Measurements from ENCODE around the gene CCDC9B.

The CCDC9B gene

DNA sequence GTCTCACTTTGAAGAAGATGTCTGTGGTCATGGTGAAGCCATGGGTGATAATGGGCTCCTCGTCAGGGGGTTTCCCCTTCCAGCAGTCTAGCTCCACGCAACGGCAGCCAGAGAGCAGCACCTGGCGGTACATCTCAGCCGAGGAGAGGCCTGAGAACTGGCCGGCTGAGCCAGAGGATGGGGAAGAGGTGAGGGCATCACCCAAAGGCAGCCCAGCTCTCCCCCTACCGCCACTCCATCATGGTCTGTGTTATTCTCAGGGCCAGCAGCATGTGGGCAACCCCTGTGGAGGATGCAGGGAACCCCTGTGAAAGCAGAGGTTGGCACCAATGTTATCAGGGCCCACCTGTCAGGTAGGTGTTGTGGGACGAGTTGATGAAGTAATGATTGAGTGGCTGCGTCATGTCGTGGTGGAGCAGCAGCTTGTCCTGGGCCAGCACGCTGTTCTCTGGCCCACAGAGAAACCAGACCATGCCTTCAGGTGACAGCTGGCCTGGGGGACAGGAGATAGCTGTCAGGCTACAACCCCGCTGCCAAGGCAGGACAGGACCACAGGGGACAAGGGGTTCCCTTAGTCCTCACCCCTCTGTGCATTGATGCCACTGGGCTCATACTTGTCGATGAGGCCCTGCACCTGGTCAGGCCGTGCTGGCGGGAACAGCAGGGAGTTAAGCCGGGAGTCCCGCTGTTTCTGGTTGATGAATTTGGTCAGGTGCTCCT is 42.4 kb downstream of the CCDC9B start:
- TF ChIP-seq EZH2phosphoT487 (IDR thresholded peaks at IDR 0.05; ENCODE audit: low read length): no peak
- TF ChIP-seq EZH2 (optimal IDR thresholded peaks at IDR 0.05; ENCODE audit: low read depth, low read length): no peak
- no peak for TF ChIP-seq CTCF (IDR thresholded peaks at IDR 0.05; ENCODE audit: low read length)
- H3K27me3 ChIP-seq (replicated peaks; ENCODE audit: insufficient read depth, low read length): peaks cover 25% of the 10 kb centered on the region
- no peak overlapping the region for H3K4me2 ChIP-seq (ENCODE audit: low read depth, low read length)
- H3K36me3 ChIP-seq (replicated peaks; ENCODE audit: insufficient read depth, low read length): no peaks in the 10 kb centered on the region
- H3K4me3 ChIP-seq (ENCODE audit: low read length): no peak overlapping the region
- H4K20me1 ChIP-seq (ENCODE audit: insufficient read depth, low read length): no peaks in the 10 kb centered on the region
- H3K4me1 ChIP-seq (ENCODE audit: low read length): no peaks in the 10 kb centered on the region
- H3K27ac ChIP-seq (ENCODE audit: low read length): no peak overlapping the region
- H3K9me3 ChIP-seq (replicated peaks; ENCODE audit: insufficient read depth, low read length): no peaks in the 10 kb centered on the region
- H3K79me2 ChIP-seq (ENCODE audit: low read length): no peaks in the 10 kb centered on the region
- H3F3A ChIP-seq (ENCODE audit: insufficient read depth, low read length): no peaks in the 10 kb centered on the region
- no peaks in the 10 kb centered on the region for H3K9me2 ChIP-seq (replicated peaks; ENCODE audit: insufficient read depth, low read length)
- no peak overlapping the region for H2AFZ ChIP-seq (ENCODE audit: low read length)
- no peak for DNase-seq
- no peak overlapping the region for H3K9ac ChIP-seq (ENCODE audit: low read length)

DNA sequence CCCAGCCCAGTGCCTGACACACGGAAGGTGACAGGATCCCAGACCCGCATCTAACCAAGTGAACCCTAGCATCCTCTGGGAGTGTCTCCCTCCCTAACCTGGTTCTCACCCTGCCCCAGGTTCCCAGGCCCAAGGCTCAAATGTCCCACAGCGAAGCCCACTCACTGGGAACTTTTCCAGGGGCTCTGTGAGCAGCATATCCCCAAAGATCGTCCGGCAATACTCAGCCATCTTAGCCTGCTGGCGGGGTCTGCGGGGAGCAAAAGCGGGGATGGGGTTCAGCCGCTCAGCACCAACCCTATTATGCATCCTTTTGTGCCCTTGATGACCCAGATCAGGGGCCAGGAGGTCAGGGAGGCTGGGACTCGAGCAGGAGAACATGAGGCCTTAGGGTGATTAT is 43.4 kb downstream of the CCDC9B start:
- Histone ChIP-seq H3K9me2 (replicated peaks; ENCODE audit: insufficient read depth, low read length) (no peaks in the 10 kb centered on the region), H3K9me3 (replicated peaks; ENCODE audit: insufficient read depth, low read length) (no peaks in the 10 kb centered on the region), H3K79me2 (ENCODE audit: low read length) (no peaks in the 10 kb centered on the region), H3K36me3 (replicated peaks; ENCODE audit: insufficient read depth, low read length) (no peaks in the 10 kb centered on the region), H3K27me3 (replicated peaks; ENCODE audit: insufficient read depth, low read length) (peaks cover 29% of the 10 kb centered on the region), H2AFZ (ENCODE audit: low read length) (no peak overlapping the region), H3F3A (ENCODE audit: insufficient read depth, low read length) (no peaks in the 10 kb centered on the region), H3K9ac (ENCODE audit: low read length) (no peak overlapping the region), H3K4me2 (ENCODE audit: low read depth, low read length) (no peak overlapping the region), H3K4me3 (ENCODE audit: low read length) (no peak overlapping the region), H4K20me1 (ENCODE audit: insufficient read depth, low read length) (no peaks in the 10 kb centered on the region), H3K27ac (ENCODE audit: low read length) (no peak overlapping the region), H3K4me1 (ENCODE audit: low read length) (no peaks in the 10 kb centered on the region)
- no peak for DNase-seq
- TF ChIP-seq EZH2 (optimal IDR thresholded peaks at IDR 0.05; ENCODE audit: low read depth, low read length) (no peak), EZH2phosphoT487 (IDR thresholded peaks at IDR 0.05; ENCODE audit: low read length) (no peak), CTCF (IDR thresholded peaks at IDR 0.05; ENCODE audit: low read length) (no peak)

DNA sequence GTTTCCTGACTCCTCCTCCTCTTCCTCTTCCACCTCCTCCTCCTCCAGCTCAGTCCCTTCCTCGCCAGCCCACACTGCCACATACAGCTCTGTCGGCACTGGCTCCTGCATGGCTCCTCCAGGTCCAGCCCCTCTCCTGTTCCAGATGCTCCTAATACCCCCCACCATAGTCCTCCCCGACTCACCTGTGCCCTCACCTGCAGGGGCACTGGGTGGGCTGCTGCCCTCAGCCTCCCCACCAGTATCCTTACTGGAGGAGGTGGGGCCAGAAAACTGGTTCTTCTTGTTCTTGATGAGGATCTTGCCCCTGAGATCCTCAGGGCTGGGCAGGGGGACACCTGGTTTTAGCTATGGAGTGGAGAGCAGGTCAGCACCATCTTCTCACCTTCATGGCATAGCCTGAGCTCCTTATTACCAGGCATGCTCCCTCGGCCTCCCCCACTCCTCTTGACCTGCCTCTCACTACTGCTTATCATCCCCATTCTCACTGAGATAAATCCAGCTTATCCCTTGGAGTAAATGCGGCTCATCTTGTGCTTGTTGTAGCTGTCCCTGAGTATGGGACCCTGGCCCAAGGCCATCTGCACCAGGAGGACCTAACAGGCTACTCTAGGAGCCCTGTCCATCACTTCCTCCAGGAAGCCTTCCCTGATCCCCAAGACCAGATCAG is 44.0 kb downstream of the CCDC9B start:
- Histone ChIP-seq H4K20me1 (ENCODE audit: insufficient read depth, low read length) (no peaks in the 10 kb centered on the region), H3K27ac (ENCODE audit: low read length) (no peak overlapping the region)
- no peak for TF ChIP-seq EZH2 (optimal IDR thresholded peaks at IDR 0.05; ENCODE audit: low read depth, low read length)
- TF ChIP-seq EZH2phosphoT487 (IDR thresholded peaks at IDR 0.05; ENCODE audit: low read length): no peak
- no peak for TF ChIP-seq CTCF (IDR thresholded peaks at IDR 0.05; ENCODE audit: low read length)

More for the DNA sequence above, 44.0 kb downstream of the CCDC9B start:
- Histone ChIP-seq H3K9me2 (replicated peaks; ENCODE audit: insufficient read depth, low read length) (no peaks in the 10 kb centered on the region), H3F3A (ENCODE audit: insufficient read depth, low read length) (no peaks in the 10 kb centered on the region), H3K36me3 (replicated peaks; ENCODE audit: insufficient read depth, low read length) (no peaks in the 10 kb centered on the region), H3K27me3 (replicated peaks; ENCODE audit: insufficient read depth, low read length) (peaks cover 36% of the 10 kb centered on the region), H2AFZ (ENCODE audit: low read length) (no peak overlapping the region), H3K79me2 (ENCODE audit: low read length) (no peaks in the 10 kb centered on the region), H3K4me2 (ENCODE audit: low read depth, low read length) (no peak overlapping the region), H3K9ac (ENCODE audit: low read length) (no peak overlapping the region), H3K4me1 (ENCODE audit: low read length) (no peaks in the 10 kb centered on the region), H3K9me3 (replicated peaks; ENCODE audit: insufficient read depth, low read length) (no peaks in the 10 kb centered on the region), H3K4me3 (ENCODE audit: low read length) (no peak overlapping the region)
- no peak for DNase-seq
